ENCODE data around the gene ACTR3C. TPM values are rescaled to one million over a fixed set of nuclear protein-coding genes. Genes with fewer than 3 reads are reported as not detected.

ACTR3C gene
- total RNA-seq, 1 experiment from 2014 or later: 3.6 TPM

DNA sequence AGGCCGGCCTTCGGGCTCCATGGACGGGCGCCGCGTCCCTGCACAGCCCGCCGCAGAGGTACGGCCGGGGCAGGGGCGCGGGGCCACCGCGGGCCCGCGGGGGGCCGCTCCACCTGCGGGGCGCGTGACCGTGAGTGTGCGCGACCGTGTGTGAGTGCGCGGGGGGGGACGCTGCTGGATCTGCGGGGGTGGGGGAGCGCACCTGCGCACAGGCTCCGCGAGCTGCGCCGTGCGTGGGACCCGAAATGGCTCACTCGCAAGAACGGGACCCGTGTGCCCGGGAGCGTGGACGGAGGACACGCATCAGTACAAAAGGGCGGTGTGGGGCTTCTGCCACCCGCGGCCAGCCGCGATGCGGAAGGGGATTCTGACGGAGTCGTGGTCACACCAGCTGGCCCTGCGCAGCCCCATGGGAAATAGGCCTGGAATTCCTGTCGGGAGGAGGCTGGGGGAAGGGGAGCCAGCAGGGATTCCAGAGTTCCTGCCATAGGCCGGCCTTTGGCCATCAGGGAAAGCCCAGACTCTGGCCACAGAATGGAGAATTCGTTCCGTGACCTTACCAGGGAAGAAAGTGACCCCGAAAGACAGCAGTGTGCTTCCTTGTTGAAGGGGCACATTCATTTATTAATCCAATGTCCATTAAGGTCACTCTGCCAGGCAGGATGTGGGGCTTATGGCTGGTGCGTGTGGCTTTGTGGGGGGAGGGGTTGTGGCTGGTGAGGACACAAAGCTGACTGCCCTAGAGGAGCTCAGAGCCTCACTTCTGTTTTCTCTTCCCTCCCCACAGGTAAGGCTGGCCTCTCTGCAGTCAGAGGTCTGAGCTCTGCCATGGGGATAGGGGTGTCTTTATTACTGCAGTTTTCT lies 45.8 kb upstream of the ACTR3C start:
- Mint-ChIP-seq H3K27me3 (ENCODE audit: insufficient read depth, unreplicated experiment) (no peaks in the 10 kb centered on the region), H3K9me3 (ENCODE audit: unreplicated experiment) (no peaks in the 10 kb centered on the region), H3K36me3 (ENCODE audit: insufficient read depth, unreplicated experiment) (peaks cover 25% of the 10 kb centered on the region), H3K4me3 (ENCODE audit: unreplicated experiment) (peak overlapping the region; percentile 90), H3K4me1 (ENCODE audit: insufficient read depth, unreplicated experiment) (no peaks in the 10 kb centered on the region), H3K27ac (ENCODE audit: low read depth, unreplicated experiment) (peak overlapping the region; percentile 89)
- peak; percentile 63 for DNase-seq (ENCODE audit: unreplicated experiment)
- POLR2A ChIA-PET: interaction anchor here (0.7 to 3.4 kb wide), 14 partner anchors 9 to 1108 kb away, joined by 3 to 49 read pairs (median 4); partner anchors contain the start of gene ZNF783
- TF ChIP-seq, protein P1, sequence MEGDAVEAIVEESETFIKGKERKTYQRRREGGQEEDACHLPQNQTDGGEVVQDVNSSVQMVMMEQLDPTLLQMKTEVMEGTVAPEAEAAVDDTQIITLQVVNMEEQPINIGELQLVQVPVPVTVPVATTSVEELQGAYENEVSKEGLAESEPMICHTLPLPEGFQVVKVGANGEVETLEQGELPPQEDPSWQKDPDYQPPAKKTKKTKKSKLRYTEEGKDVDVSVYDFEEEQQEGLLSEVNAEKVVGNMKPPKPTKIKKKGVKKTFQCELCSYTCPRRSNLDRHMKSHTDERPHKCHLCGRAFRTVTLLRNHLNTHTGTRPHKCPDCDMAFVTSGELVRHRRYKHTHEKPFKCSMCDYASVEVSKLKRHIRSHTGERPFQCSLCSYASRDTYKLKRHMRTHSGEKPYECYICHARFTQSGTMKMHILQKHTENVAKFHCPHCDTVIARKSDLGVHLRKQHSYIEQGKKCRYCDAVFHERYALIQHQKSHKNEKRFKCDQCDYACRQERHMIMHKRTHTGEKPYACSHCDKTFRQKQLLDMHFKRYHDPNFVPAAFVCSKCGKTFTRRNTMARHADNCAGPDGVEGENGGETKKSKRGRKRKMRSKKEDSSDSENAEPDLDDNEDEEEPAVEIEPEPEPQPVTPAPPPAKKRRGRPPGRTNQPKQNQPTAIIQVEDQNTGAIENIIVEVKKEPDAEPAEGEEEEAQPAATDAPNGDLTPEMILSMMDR (IDR thresholded peaks at IDR 0.05; ENCODE audit: unreplicated experiment): no peak
- no TSS peak for BruUV-seq (replicated peaks)
- intact Hi-C loops (cut with micrococcal nuclease): loop anchor here (1.0 kb wide), 2 partner anchors 10 to 31 kb away; partner anchors contain the start of gene ZNF775
- CTCF ChIA-PET: interaction anchor here (0.6 to 2.5 kb wide), 9 partner anchors 9 to 51 kb away, joined by 3 to 16 read pairs (median 4); no protein-coding TSS in a partner anchor

DNA sequence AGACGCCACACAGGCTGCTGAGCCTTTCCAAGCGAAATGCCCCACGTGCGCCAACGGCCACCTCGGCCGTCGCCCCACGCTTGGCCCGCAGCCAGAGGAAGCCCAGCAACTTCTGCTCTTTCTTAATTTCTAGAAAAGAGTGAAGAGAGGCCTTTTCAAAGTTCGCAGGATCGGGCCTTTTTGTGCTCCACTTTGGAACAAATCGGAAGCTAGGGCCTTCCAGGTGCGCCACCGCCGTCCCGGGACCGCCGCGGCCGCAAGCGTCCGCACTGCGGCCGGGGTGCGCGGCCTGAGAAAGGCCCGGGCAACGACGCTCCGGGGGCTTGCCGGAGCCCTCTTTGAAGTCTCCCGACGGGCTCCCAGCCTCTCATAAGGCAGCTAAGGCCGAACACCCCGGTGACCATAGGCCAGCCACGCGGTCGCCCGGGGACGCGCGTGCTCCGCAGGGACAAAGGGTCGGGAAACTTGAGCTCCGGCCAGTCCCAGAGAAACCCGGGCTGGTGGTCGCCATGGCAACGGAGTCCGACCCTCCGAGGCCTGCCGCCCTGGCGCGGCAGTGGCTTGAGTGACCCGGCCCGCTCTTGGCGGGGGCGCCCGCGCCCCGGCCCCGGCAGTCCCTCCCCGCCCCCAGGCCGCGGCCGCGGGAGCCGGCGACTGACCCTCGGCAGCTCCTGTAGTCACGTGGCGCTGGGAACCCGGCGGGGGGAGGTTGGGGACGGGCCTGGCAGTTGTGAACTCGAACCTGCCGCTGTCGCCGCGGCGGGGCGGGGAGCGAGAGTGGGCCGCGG lies 44.9 kb upstream of the ACTR3C start, which contains the start of gene REPIN1:
TSS of gene REPIN1 (plus strand) at position 727 of the 788 bp plus-strand sequence. CDS start 890 bp downstream, outside the sequence.
- H3K27ac Mint-ChIP-seq (ENCODE audit: low read depth, unreplicated experiment): peak within 1 kb of the TSS; percentile 89

DNA sequence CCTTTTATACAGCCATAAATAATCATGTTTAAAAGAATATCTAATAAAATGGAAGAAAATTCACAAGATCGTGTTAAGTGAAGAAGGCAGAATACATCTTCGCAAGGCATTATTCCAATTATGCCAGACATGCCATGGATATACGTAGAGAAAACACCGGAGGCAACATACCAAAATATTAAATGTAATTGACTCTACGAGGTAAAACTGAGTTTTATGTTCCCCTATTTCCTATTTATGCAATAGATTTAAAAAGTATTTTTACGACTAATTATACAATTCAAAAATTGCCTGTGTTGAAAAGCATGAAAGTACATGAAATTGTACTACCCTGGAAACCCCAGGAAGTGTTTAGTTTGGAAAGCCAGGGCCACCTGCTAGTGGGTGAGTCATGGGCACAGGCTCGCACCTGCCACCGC lies 44.3 kb upstream of the ACTR3C start:
- DNase-seq (ENCODE audit: unreplicated experiment): no peak
- H3K36me3 Mint-ChIP-seq (ENCODE audit: insufficient read depth, unreplicated experiment): peaks cover 14% of the 10 kb centered on the region
- no peaks in the 10 kb centered on the region for H3K4me1 Mint-ChIP-seq (ENCODE audit: insufficient read depth, unreplicated experiment)
- H3K4me3 Mint-ChIP-seq (ENCODE audit: unreplicated experiment): peak overlapping the region; percentile 90
- ChIA-PET POLR2A (interaction anchor here (0.6 to 3.4 kb wide), 5 partner anchors 10 to 1672 kb away, joined by 3 to 49 read pairs (median 6); no protein-coding TSS in a partner anchor), CTCF (interaction anchor here (0.7 to 1.8 kb wide), 3 partner anchors 9 to 38 kb away, joined by 3 to 7 read pairs (median 6); a partner anchor contains a TSS)
- H3K9me3 Mint-ChIP-seq (ENCODE audit: unreplicated experiment): no peaks in the 10 kb centered on the region
- intact Hi-C loops (cut with micrococcal nuclease): loop anchor here (1.0 kb wide), 2 partner anchors 12 to 33 kb away; partner anchors contain the start of gene ZNF775
- TSS peak; percentile 64 for BruUV-seq (replicated peaks)
- TF ChIP-seq, protein P1 (IDR thresholded peaks at IDR 0.05; ENCODE audit: unreplicated experiment): no peak
- H3K27me3 Mint-ChIP-seq (ENCODE audit: insufficient read depth, unreplicated experiment): no peaks in the 10 kb centered on the region
- peak overlapping the region; percentile 89 for H3K27ac Mint-ChIP-seq (ENCODE audit: low read depth, unreplicated experiment)

More for the DNA sequence above, 44.9 kb upstream of the ACTR3C start, which contains the start of gene REPIN1:
- POLR2A ChIA-PET: interaction anchor here (0.6 to 3.4 kb wide), 12 partner anchors 9 to 1673 kb away, joined by 3 to 49 read pairs (median 4); no protein-coding TSS in a partner anchor
- Mint-ChIP-seq H3K9me3 (ENCODE audit: unreplicated experiment) (no peaks in the 10 kb centered on the region), H3K36me3 (ENCODE audit: insufficient read depth, unreplicated experiment) (peaks cover 17% of the 10 kb centered on the region), H3K4me3 (ENCODE audit: unreplicated experiment) (peak within 1 kb of the TSS; percentile 90), H3K27me3 (ENCODE audit: insufficient read depth, unreplicated experiment) (no peaks in the 10 kb centered on the region), H3K4me1 (ENCODE audit: insufficient read depth, unreplicated experiment) (no peaks in the 10 kb centered on the region)
- DNase-seq (ENCODE audit: unreplicated experiment): peak; percentile 84
- intact Hi-C loops (cut with micrococcal nuclease): loop anchor here (1.0 kb wide), 2 partner anchors 11 to 32 kb away; partner anchors contain the start of gene ZNF775
- CTCF ChIA-PET: interaction anchor here (0.7 to 1.4 kb wide), 3 partner anchors 10 to 35 kb away, joined by 4 to 6 read pairs (median 5); no protein-coding TSS in a partner anchor
- TF ChIP-seq, protein P1 (IDR thresholded peaks at IDR 0.05; ENCODE audit: unreplicated experiment): no peak
- no TSS peak for BruUV-seq (replicated peaks)

All from MCF 10A (cell line).